CD14-positive monocyte (primary cell): ENCODE measurements around the gene ITGB3. TPM values are rescaled to one million over a fixed set of nuclear protein-coding genes. Genes with fewer than 3 reads are reported as not detected.

ENCODE experiments used
- DNase-seq, 3 donors: peaks; one replicate each; pipeline ENCODE4 v3.0.0-alpha.2; 2011 to 2022
- H2AFZ ChIP-seq: 2 replicates; pipeline ENCODE4 v1.6.0; 2012; ENCODE audit warnings: mild to moderate bottlenecking, low read depth, low read length, inconsistent platforms; ENCODE audit not compliant: insufficient read depth, poor library complexity, severe bottlenecking
- H3K27ac ChIP-seq, 2 donors: 1 replicate in 1 of 2; 2 replicates in 1 of 2; pipeline ENCODE4 v1.5.1; 2012 to 2013; ENCODE audit warnings: low read length in 2 of 2, control low read depth in 1 of 2, inconsistent platforms in 1 of 2, low read depth in 1 of 2, mild to moderate bottlenecking in 1 of 2
- H3K27me3 ChIP-seq, 2 donors: one replicate each; pipeline versions ENCODE4 v1.6.0 to v1.6.1; 2011 to 2013; ENCODE audit warnings: low read length in 2 of 2; ENCODE audit not compliant: control insufficient read depth in 2 of 2, insufficient read depth in 2 of 2
- H3K36me3 ChIP-seq, 2 donors: replicated peaks in 1 of 2; 1 replicate in 1 of 2; 2 replicates in 1 of 2; pipeline versions ENCODE4 v1.5.1 to v1.6.1; 2012 to 2013; ENCODE audit warnings: low read length in 2 of 2, control low read depth in 1 of 2, inconsistent platforms in 1 of 2, mild to moderate bottlenecking in 1 of 2; ENCODE audit not compliant: insufficient read depth in 2 of 2, control insufficient read depth in 1 of 2
- H3K4me1 ChIP-seq, 2 donors: 1 replicate in 1 of 2; 2 replicates in 1 of 2; pipeline versions ENCODE4 v1.5.1 to v1.6.1; 2012 to 2013; ENCODE audit warnings: low read length in 2 of 2, control low read depth in 1 of 2, inconsistent platforms in 1 of 2, mild to moderate bottlenecking in 1 of 2, moderate library complexity in 1 of 2; ENCODE audit not compliant: insufficient read depth in 2 of 2, control insufficient read depth in 1 of 2
- H3K4me2 ChIP-seq: replicated peaks from 2 replicates; pipeline ENCODE3; 2012; ENCODE audit warnings: low read length, moderate library complexity, mild to moderate bottlenecking; ENCODE audit not compliant: poor library complexity, severe bottlenecking; ENCODE audit errors: extremely low read depth
- H3K4me3 ChIP-seq, 3 experiments: fragments of 200-600 bp in 1 of 3; sonication (generic) in 1 of 3; replicated peaks in 1 of 3; 1 replicate in 2 of 3; 2 replicates in 1 of 3; pipeline ENCODE4 v1.5.1; 2011 to 2013; ENCODE audit warnings: low read length in 3 of 3, mild to moderate bottlenecking in 3 of 3, control low read depth in 2 of 3, low read depth in 2 of 3, inconsistent platforms in 1 of 3, moderate library complexity in 1 of 3
- H3K79me2 ChIP-seq: 2 replicates; pipeline ENCODE4 v1.6.0; 2012; ENCODE audit warnings: mild to moderate bottlenecking, control low read depth, inconsistent platforms, low read length, moderate library complexity; ENCODE audit not compliant: insufficient read depth
- H3K9ac ChIP-seq: 2 replicates; pipeline ENCODE4 v1.6.0; 2017; ENCODE audit warnings: low read length, mild to moderate bottlenecking; ENCODE audit not compliant: insufficient read depth, poor library complexity, severe bottlenecking
- H3K9me3 ChIP-seq, 2 donors: replicated peaks in 1 of 2; 1 replicate in 1 of 2; 2 replicates in 1 of 2; pipeline versions ENCODE4 v1.5.1 to v1.6.1; 2012 to 2013; ENCODE audit warnings: low read length in 2 of 2, control low read depth in 1 of 2; ENCODE audit not compliant: control insufficient read depth in 1 of 2, insufficient read depth in 1 of 2
- H4K20me1 ChIP-seq: 2 replicates; pipeline ENCODE4 v1.6.0; 2012; ENCODE audit warnings: mild to moderate bottlenecking, low read length, control low read depth, moderate library complexity; ENCODE audit not compliant: insufficient read depth
- H3K27ac Mint-ChIP-seq, 7 donors: one replicate each; pipeline ENCODE4 v1.8.0; 2020; ENCODE audit warnings: mild to moderate bottlenecking in 7 of 7, mixed read lengths in 7 of 7, moderate library complexity in 6 of 7, inconsistent platforms in 2 of 7
- H3K27me3 Mint-ChIP-seq, 3 donors: one replicate each; pipeline ENCODE4 v1.8.0; 2021 to 2022; ENCODE audit warnings: low read depth in 3 of 3, mild to moderate bottlenecking in 3 of 3, mixed read lengths in 3 of 3, moderate library complexity in 3 of 3, inconsistent platforms in 1 of 3
- H3K36me3 Mint-ChIP-seq, 2 donors: one replicate each; pipeline ENCODE4 v1.8.0; 2020; ENCODE audit warnings: mixed read lengths in 2 of 2, inconsistent platforms in 1 of 2, mild to moderate bottlenecking in 1 of 2
- H3K4me1 Mint-ChIP-seq: one replicate; pipeline ENCODE4 v1.8.0; 2020; ENCODE audit warnings: mild to moderate bottlenecking, mixed read lengths
- H3K4me3 Mint-ChIP-seq, 2 donors: one replicate each; pipeline ENCODE4 v1.8.0; 2020; ENCODE audit warnings: mild to moderate bottlenecking in 2 of 2, mixed read lengths in 2 of 2, moderate library complexity in 1 of 2
- H3K9me3 Mint-ChIP-seq, 7 donors: one replicate each; pipeline ENCODE4 v1.8.0; 2020 to 2022; ENCODE audit warnings: mixed read lengths in 7 of 7, mild to moderate bottlenecking in 6 of 7, moderate library complexity in 6 of 7, inconsistent platforms in 2 of 7
- WGBS: methylation state at CpG from one replicate; pipeline ENCODE4 v1.1.5; 2013; ENCODE audit warnings: missing lambda C conversion rate; ENCODE audit not compliant: insufficient coverage; 5-methylcytosine and 5-hydroxymethylcytosine counted together
- intact Hi-C, 2 donors: fragments of 100-400 bp; cut with micrococcal nuclease; formaldehyde crosslinking; loops; one replicate each; pipeline versions ENCODE4 v1.15.0 to v1.15.1; 2023
- polyA plus RNA-seq, 3 donors: library from polyadenylated mRNA; depleted of rRNA in 1 of 3; unstranded in 2 of 3; stranded (reverse) in 1 of 3; fragments of 300-500 nt in 2 of 3; fragments of >200 nt in 1 of 3; fragmentation: Illumina TruSeq in 2 of 3; gene quantifications; 1 replicate in 2 of 3; 2 replicates in 1 of 3; pipeline ENCODE4 v1.2.3, GENCODE V29; 2012 to 2021
- TF ChIP-seq, protein P1 (sequence below): fragments of 200-600 bp; IDR thresholded peaks from one replicate; pipeline ENCODE4 v1.8.0; 2022; ENCODE audit warnings: antibody characterized with exemption, mild to moderate bottlenecking

Gene ITGB3
- polyA plus RNA-seq, 3 donors: 0.01 to 1.6 (median 1.3) TPM

DNA sequence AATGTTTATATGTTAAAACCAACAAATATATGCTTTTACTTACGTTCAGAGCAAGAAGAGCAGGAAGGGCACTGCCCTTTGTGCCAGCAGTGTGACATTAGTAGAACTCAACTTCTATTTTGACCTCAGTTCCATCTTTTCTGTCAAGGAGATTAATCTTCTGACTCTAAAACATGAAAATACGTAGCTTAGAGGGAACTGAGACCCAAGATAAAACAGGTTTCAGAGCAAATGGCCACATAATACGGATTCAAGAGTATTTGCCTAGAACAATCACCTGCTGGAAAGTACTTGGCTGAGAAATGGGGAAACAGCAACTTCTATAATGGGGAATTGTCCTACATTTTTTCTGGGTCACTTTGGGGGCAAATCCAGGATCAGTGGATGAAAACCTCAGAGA, 22.3 kb upstream of the ITGB3 start:
- peaks cover 0 to under 1% of the 10 kb centered on the region in 2 donors for H3K9me3 ChIP-seq
- H3K9ac ChIP-seq: no peak overlapping the region
- 60% methylated on average over 1 of the region's 3 CpGs for WGBS
- no peak overlapping the region for H2AFZ ChIP-seq
- no peak overlapping the region for H3K4me3 ChIP-seq
- Mint-ChIP-seq H3K27me3 (peaks cover 8 to 11% (median 10%) of the 10 kb centered on the region in 3 donors), H3K4me3 (no peak overlapping the region), H3K27ac (peak overlapping the region in 1 of 7 donors; percentile 5), H3K9me3 (peaks cover 0 to 2% (median under 1%) of the 10 kb centered on the region in 7 donors), H3K36me3 (no peaks in the 10 kb centered on the region), H3K4me1 (peaks cover 11% of the 10 kb centered on the region)
- H3K27ac ChIP-seq: no peak overlapping the region
- peaks cover 9% of the 10 kb centered on the region in 2 donors for H3K4me1 ChIP-seq
- no peaks in the 10 kb centered on the region for H3K27me3 ChIP-seq
- TF ChIP-seq, protein P1, sequence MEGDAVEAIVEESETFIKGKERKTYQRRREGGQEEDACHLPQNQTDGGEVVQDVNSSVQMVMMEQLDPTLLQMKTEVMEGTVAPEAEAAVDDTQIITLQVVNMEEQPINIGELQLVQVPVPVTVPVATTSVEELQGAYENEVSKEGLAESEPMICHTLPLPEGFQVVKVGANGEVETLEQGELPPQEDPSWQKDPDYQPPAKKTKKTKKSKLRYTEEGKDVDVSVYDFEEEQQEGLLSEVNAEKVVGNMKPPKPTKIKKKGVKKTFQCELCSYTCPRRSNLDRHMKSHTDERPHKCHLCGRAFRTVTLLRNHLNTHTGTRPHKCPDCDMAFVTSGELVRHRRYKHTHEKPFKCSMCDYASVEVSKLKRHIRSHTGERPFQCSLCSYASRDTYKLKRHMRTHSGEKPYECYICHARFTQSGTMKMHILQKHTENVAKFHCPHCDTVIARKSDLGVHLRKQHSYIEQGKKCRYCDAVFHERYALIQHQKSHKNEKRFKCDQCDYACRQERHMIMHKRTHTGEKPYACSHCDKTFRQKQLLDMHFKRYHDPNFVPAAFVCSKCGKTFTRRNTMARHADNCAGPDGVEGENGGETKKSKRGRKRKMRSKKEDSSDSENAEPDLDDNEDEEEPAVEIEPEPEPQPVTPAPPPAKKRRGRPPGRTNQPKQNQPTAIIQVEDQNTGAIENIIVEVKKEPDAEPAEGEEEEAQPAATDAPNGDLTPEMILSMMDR: no peak
- no peak for DNase-seq
- H3K36me3 ChIP-seq: no peaks in the 10 kb centered on the region
- no peaks in the 10 kb centered on the region for H4K20me1 ChIP-seq
- no peak overlapping the region for H3K4me2 ChIP-seq
- intact Hi-C loops: loop anchor here in 1 of 2 donors (5.0 kb wide), 1 partner anchor 81 kb away; no protein-coding TSS in a partner anchor
- no peaks in the 10 kb centered on the region for H3K79me2 ChIP-seq

DNA sequence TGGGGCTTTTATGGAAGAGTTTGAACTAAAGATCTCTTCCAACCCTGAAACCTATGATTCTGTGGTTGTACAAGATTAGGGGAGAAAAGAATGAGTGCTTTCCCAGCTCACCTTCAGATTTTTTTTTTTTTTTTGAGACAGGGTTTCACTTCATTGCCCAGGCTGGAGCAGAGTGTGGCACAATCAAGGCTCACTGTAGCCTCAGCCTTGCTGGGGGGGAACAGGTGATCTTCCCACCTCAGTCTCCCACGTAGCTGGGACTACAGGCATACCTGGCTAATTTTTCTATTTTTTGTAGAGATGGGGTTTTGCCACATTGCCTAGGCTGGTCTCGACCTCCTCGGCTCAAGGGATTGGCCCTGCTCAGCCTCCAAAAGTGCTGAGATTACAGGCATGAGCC, 21.8 kb upstream of the ITGB3 start:
- Histone ChIP-seq H3K4me2 (no peak overlapping the region), H4K20me1 (no peaks in the 10 kb centered on the region), H2AFZ (no peak overlapping the region), H3K9me3 (peaks cover 0 to 6% of the 10 kb centered on the region in 2 donors), H3K4me3 (no peak overlapping the region), H3K27me3 (no peaks in the 10 kb centered on the region), H3K9ac (no peak overlapping the region), H3K36me3 (no peaks in the 10 kb centered on the region), H3K79me2 (no peaks in the 10 kb centered on the region), H3K27ac (no peak overlapping the region), H3K4me1 (peaks cover 9% of the 10 kb centered on the region in 2 donors)
- Mint-ChIP-seq H3K27me3 (peaks cover 8 to 11% (median 10%) of the 10 kb centered on the region in 3 donors), H3K4me1 (peaks cover 11% of the 10 kb centered on the region), H3K4me3 (no peak overlapping the region), H3K36me3 (no peaks in the 10 kb centered on the region), H3K27ac (no peak overlapping the region), H3K9me3 (peaks cover under 1 to 6% (median 4%) of the 10 kb centered on the region in 7 donors)
- intact Hi-C loops: loop anchor here in 1 of 2 donors (5.0 kb wide), 1 partner anchor 80 kb away; no protein-coding TSS in a partner anchor
- TF ChIP-seq, protein P1: no peak
- 100% methylated on average over 2 of the region's 3 CpGs for WGBS
- no peak for DNase-seq
